Thyroid gland (tissue), 4 donors: ENCODE data around the gene PATJ. TPM values are rescaled to one million over a fixed set of nuclear protein-coding genes. Genes with fewer than 3 reads are reported as not detected.

ENCODE experiments used
- DNase-seq, 2 donors: peaks; one replicate each; pipeline ENCODE4 v3.0.0-alpha.2; 2019
- H3K27ac ChIP-seq, 3 donors: fragments of 200-600 bp; sonication (generic); 1 replicate in 2 of 3; 2 replicates in 1 of 3; pipeline ENCODE4 v1.5.1; 2016 to 2019; ENCODE audit warnings: mild to moderate bottlenecking in 1 of 3, moderate library complexity in 1 of 3
- H3K27me3 ChIP-seq: fragments of 200-600 bp; sonication (generic); one replicate; pipeline ENCODE4 v1.5.1; 2019
- H3K36me3 ChIP-seq, 2 donors: fragments of 200-600 bp; sonication (generic); one replicate each; pipeline ENCODE4 v1.5.1; 2016 to 2019
- H3K4me1 ChIP-seq, 2 donors: fragments of 200-600 bp; sonication (generic); one replicate each; pipeline ENCODE4 v1.5.1; 2017 to 2019
- H3K4me3 ChIP-seq, 3 donors: fragments of 200-600 bp; sonication (generic); replicated peaks in 1 of 3; 1 replicate in 2 of 3; 2 replicates in 1 of 3; pipeline ENCODE4 v1.5.1; 2016; ENCODE audit warnings: mild to moderate bottlenecking in 1 of 3
- H3K9me3 ChIP-seq: fragments of 200-600 bp; sonication (generic); one replicate; pipeline ENCODE4 v1.5.1; 2017
- CTCF ChIP-seq, 6 experiments: fragments of 200-600 bp in 3 of 6; fragments of 450-650 bp in 3 of 6; sonication (generic) in 3 of 6; IDR thresholded peaks; one replicate each; pipeline ENCODE4 v1.5.1; 2016 to 2019; ENCODE audit warnings: antibody characterized with exemption in 6 of 6, mild to moderate bottlenecking in 2 of 6, inconsistent platforms in 1 of 6, moderate library complexity in 1 of 6
- POLR2A ChIP-seq, 2 donors: fragments of 450-650 bp; IDR thresholded peaks; one replicate each; pipeline ENCODE4 v1.6.1; 2017; ENCODE audit warnings: antibody characterized with exemption in 2 of 2, mild to moderate bottlenecking in 2 of 2, moderate library complexity in 1 of 2
- WGBS, 2 donors: methylation state at CpG; one replicate each; pipeline ENCODE4 v1.1.5; 2017; 5-methylcytosine and 5-hydroxymethylcytosine counted together
- intact Hi-C: fragments of 100-400 bp; cut with DNase I; formaldehyde crosslinking; loops from one replicate; pipeline ENCODE4 v1.15.1; 2023
- total RNA-seq, 4 donors: library from RNA; depleted of rRNA; stranded (reverse); fragments of >200 nt; gene quantifications; one replicate each; pipeline ENCODE4 v1.2.3, GENCODE V29; 2016

The PATJ gene
- total RNA-seq, 4 donors from 2014 or later, result 94.7 to 221 (median 119) TPM

- intact Hi-C loops, result no loop called here
- H3K36me3 ChIP-seq, result no peaks in the 10 kb centered on the region
- no peak for DNase-seq
Measured at GRCh38 chr1:62025154-62025553, 282.9 kb downstream of the PATJ start.

GRCh38 chr1:62025892-62026291 is 283.6 kb downstream of the PATJ start:
- Histone ChIP-seq H3K4me3 (no peak overlapping the region), H3K9me3 (no peaks in the 10 kb centered on the region), H3K27ac (no peak overlapping the region), H3K36me3 (no peaks in the 10 kb centered on the region), H3K4me1 (no peaks in the 10 kb centered on the region), H3K27me3 (no peaks in the 10 kb centered on the region)
- 93 to 95% methylated on average over 2 of the region's 2 CpGs for WGBS, 2 donors
- intact Hi-C loops, result no loop called here
- DNase-seq, result no peak
- TF ChIP-seq CTCF (IDR thresholded peaks at IDR 0.05), result no peak
- TF ChIP-seq POLR2A (IDR thresholded peaks at IDR 0.05), result no peak

More at GRCh38 chr1:62025154-62025553, 282.9 kb downstream of the PATJ start:
- no peak overlapping the region for H3K4me3 ChIP-seq
- WGBS, 2 donors, result 75 to 76% methylated on average over 4 of the region's 4 CpGs
- H3K27ac ChIP-seq, result no peak overlapping the region
- H3K9me3 ChIP-seq, result no peaks in the 10 kb centered on the region
- H3K27me3 ChIP-seq, result no peaks in the 10 kb centered on the region
- TF ChIP-seq POLR2A (IDR thresholded peaks at IDR 0.05) (no peak), CTCF (IDR thresholded peaks at IDR 0.05) (no peak)
- no peaks in the 10 kb centered on the region for H3K4me1 ChIP-seq

GRCh38 chr1:62029704-62030103 is 287.4 kb downstream of the PATJ start:
- no peaks in the 10 kb centered on the region for H3K4me1 ChIP-seq
- WGBS, 2 donors, result 62 to 66% methylated on average over 2 of the region's 2 CpGs
- H3K36me3 ChIP-seq, result no peaks in the 10 kb centered on the region
- no peaks in the 10 kb centered on the region for H3K9me3 ChIP-seq
- no peak for DNase-seq
- intact Hi-C loops, result no loop called here
- no peak overlapping the region for H3K4me3 ChIP-seq
- no peaks in the 10 kb centered on the region for H3K27me3 ChIP-seq
- TF ChIP-seq CTCF (IDR thresholded peaks at IDR 0.05), result no peak
- no peak for TF ChIP-seq POLR2A (IDR thresholded peaks at IDR 0.05)
- no peak overlapping the region for H3K27ac ChIP-seq

- no peak for TF ChIP-seq POLR2A (IDR thresholded peaks at IDR 0.05)
- no peak for TF ChIP-seq CTCF (IDR thresholded peaks at IDR 0.05)
- H3K9me3 ChIP-seq, result no peaks in the 10 kb centered on the region
- WGBS, 2 donors, result 71% methylated on average over 4 of the region's 4 CpGs
- no peak for DNase-seq
- H3K36me3 ChIP-seq, result no peaks in the 10 kb centered on the region
- H3K27me3 ChIP-seq, result no peaks in the 10 kb centered on the region
- no peak overlapping the region for H3K4me3 ChIP-seq
- no peaks in the 10 kb centered on the region for H3K4me1 ChIP-seq
- intact Hi-C loops, result no loop called here
- no peak overlapping the region for H3K27ac ChIP-seq
Measured at GRCh38 chr1:62034790-62035189, 292.5 kb downstream of the PATJ start.

GRCh38 chr1:62037274-62037673 is 295.0 kb downstream of the PATJ start:
- no peaks in the 10 kb centered on the region for H3K9me3 ChIP-seq
- H3K27ac ChIP-seq, result no peak overlapping the region
- H3K4me1 ChIP-seq, result no peaks in the 10 kb centered on the region
- DNase-seq, result no peak
- H3K27me3 ChIP-seq, result no peaks in the 10 kb centered on the region
- H3K4me3 ChIP-seq, result no peak overlapping the region
- TF ChIP-seq POLR2A (IDR thresholded peaks at IDR 0.05) (no peak), CTCF (IDR thresholded peaks at IDR 0.05) (no peak)
- intact Hi-C loops, result no loop called here
- H3K36me3 ChIP-seq, result no peaks in the 10 kb centered on the region
- 64 to 81% methylated on average over 1 of the region's 1 CpG for WGBS, 2 donors
